Activated T-cell treated with anti-CD3 and anti-CD28 coated beads for 4 hours (primary cell): Measurements from ENCODE around the gene FRYL.
"Not testable (repeated sequence)": the region's sequence is repeated elsewhere in the genome, so short reads cannot be mapped to it uniquely, and the experiment has no call there.

ENCODE experiments used
- DNase-seq: peaks from one replicate; pipeline ENCODE4 v3.0.0-alpha.2; 2020

Gene FRYL

GRCh38 chr4:48483006-48483776, 296.9 kb downstream of the FRYL start, which contains the start of gene SLC10A4:
Gene SLC10A4 (plus strand): TSS chr4:48483343. CDS start chr4:48483562, 219 bp downstream.
- no peak for DNase-seq

GRCh38 chr4:48481581-48481980, 298.5 kb downstream of the FRYL start:
- no peak for DNase-seq

- no peak for DNase-seq
Measured at GRCh38 chr4:48478273-48478672, 301.8 kb downstream of the FRYL start.

- no peak for DNase-seq
Measured at GRCh38 chr4:48475770-48476169, 304.3 kb downstream of the FRYL start.

- no peak for DNase-seq
Measured at GRCh38 chr4:48472794-48473193, 307.3 kb downstream of the FRYL start.

- DNase-seq: no peak
Measured at GRCh38 chr4:48470570-48470969, 309.5 kb downstream of the FRYL start.

GRCh38 chr4:48470137-48470536, 309.9 kb downstream of the FRYL start:
- no peak for DNase-seq

- DNase-seq: no peak
Measured at GRCh38 chr4:48467891-48468290, 312.2 kb downstream of the FRYL start.

GRCh38 chr4:48467442-48467841, 312.6 kb downstream of the FRYL start:
- DNase-seq: no peak

- DNase-seq: no peak
Measured at GRCh38 chr4:48462363-48462762, 317.7 kb downstream of the FRYL start.

GRCh38 chr4:48461000-48461399, 319.1 kb downstream of the FRYL start:
- DNase-seq: no peak

- no peak for DNase-seq
Measured at GRCh38 chr4:48454591-48454990, 325.5 kb downstream of the FRYL start.

GRCh38 chr4:48451656-48452055, 328.4 kb downstream of the FRYL start:
- not testable (repeated sequence) for DNase-seq

GRCh38 chr4:48450740-48451139, 329.3 kb downstream of the FRYL start:
- no peak for DNase-seq

- DNase-seq: no peak
Measured at GRCh38 chr4:48449151-48449550, 330.9 kb downstream of the FRYL start.
